LNCAP (cell line): ENCODE measurements around the gene CD80.

Experiments
- CTCF ChIP-seq: fragments of 450-650 bp; IDR thresholded peaks from 2 replicates; pipeline ENCODE4 v1.5.1; 2017; ENCODE audit warnings: mild to moderate bottlenecking

Gene CD80

DNA sequence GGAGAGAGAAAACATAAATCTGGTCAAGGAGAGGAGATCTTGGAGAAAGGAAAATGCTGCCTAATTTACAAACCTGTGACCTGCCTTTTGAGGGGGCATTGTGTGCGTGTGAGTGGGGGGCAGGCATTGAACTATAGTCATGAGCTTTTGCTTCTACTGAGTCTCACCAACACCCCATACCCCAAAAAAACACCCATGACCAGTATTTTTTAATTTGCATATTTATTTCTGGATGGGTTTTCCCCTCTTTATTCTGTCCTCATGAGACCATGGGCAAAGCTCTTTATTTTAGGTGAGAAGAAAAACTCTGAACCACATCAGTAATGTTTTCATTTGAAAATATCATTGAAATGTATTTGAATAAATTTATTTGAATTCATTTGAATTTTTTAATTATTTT lies 20.6 kb downstream of the CD80 start:
- TF ChIP-seq CTCF = no peak

- TF ChIP-seq CTCF = no peak
Observed at GRCh38 chr3:119536757-119537156, 22.7 kb downstream of the CD80 start.

DNA sequence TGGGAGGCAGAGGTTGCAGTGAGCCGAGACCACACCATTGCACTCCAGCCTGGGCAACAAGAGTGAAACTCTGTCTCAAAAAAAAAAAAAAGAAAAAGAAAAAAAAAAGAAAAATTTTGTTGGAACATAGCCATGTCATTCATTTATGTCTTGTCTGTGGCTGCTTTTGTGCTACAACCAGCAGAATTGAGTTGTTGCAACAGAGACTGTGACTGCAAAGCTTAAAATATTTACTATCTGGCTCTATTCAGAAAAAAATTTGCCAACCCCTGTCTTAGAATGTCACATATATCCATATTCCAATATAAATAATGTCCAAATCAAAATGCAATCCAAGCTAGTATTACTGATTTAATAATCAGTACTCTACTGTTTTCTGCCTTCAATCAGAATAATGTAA lies 25.1 kb downstream of the CD80 start:
- no peak for TF ChIP-seq CTCF

- TF ChIP-seq CTCF = no peak
Observed at GRCh38 chr3:119531151-119531550, 28.3 kb downstream of the CD80 start.

DNA sequence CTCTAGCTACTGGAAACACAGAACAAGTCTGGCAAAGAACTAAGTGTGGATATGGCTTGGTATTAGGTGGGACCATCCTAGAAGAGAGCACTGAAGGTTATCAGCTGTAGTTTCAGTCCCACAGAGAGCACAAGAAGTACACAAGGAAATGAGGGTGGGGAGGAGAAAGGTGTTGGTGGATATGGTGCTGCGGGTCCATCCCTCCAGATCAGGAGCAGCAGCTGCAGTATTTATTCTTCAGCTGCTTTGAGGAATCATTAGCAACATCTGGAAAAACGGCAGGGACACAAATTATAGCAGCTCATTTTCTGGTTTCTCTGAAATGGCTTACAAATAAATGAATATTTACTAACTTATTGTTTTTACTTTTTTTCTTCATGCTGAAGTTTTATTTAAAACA lies 29.0 kb downstream of the CD80 start:
- TF ChIP-seq CTCF = no peak

- TF ChIP-seq CTCF = no peak
Observed at GRCh38 chr3:119529883-119530282, 29.5 kb downstream of the CD80 start.

GRCh38 chr3:119527714-119528113 lies 31.7 kb downstream of the CD80 start:
- TF ChIP-seq CTCF = no peak

DNA sequence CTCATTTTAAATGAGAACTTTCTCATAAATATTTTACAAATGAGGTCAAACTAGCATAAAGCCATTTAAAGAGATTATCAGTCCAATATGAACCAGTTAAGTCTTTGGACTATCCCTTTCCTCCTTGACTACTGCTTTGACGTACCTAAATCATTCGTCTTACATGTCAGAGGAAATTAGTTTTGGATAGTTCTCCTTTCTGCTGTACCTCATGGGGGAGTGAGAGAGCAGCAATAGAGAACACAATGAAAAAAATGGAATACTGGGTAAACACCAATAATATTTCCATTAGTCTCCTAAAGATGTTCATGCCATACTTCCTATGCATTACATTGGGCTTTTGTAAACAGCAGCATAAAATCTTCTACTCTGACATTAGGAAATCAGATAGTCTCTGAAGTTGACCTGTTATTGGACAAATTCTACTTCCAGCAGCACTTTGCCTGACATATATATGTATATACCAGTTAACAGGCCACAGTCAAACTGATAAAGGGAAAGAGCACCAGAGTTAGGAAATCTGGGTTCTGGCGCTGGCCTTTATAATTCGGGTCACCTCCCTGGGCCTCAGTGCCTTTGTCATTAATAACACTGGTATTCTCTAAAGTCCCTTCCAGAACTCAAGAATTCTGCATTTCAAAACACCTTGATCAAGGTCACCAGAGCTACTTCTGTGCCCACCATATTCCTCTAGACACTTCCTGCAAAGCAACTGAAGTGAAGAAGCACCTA lies 34.3 kb downstream of the CD80 start:
- peak; percentile 58 for TF ChIP-seq CTCF
